ENCODE data around the gene SPATA13. TPM values are rescaled to one million over a fixed set of nuclear protein-coding genes. Genes with fewer than 3 reads are reported as not detected.
A peak's percentile ranks its signal among the peaks of the same experiment; 100 is the strongest.

The SPATA13 gene
- total RNA-seq, 3 donors from 2014 or later: 35.2 to 59.5 (median 35.6) TPM

DNA sequence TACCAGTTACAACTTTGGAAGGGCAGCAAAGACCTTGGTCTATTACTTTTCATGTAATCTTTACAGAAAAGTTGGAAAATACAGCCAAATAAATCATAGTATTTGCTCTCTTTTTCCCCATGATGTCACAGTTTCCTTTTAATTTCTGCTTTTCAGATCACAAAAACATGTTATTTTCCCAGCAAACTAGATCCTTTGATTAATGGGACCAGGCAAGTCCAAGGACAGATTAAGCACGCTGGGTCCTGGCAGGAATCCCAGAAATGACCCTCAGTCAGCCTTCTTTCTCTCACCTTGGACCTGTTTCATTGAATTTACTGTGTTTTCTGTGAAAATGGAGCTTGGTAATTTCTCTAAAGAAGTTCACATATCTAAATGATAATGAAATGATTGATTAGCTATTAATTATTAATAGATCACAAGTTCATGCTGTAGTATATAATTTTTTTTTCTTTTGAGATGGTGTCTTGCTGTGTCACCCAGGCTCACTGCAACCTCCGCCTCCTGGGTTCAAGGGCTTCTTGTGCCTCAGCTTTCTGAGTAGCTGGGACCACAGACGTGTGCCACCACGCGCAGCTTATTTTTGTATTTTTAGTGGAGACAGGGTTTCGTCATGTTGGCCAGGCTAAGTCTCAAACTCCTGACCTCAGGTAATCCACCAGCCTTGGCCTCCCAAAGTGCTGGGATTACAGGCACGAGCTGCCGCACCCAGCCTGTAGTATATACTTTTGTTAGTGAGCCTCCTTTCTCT lies 16.0 kb downstream of the SPATA13 start:
- H3K4me1 ChIP-seq (ENCODE audit: low read depth): peaks cover 13% of the 10 kb centered on the region
- no peak overlapping the region for H3K4me3 ChIP-seq
- no peaks in the 10 kb centered on the region for H3K36me3 ChIP-seq (ENCODE audit: low read depth)
- intact Hi-C loops (cut with DNase I, micrococcal nuclease): no loop called here
- DNase-seq: no peak
- no peak for ATAC-seq
- TF ChIP-seq, protein P1, sequence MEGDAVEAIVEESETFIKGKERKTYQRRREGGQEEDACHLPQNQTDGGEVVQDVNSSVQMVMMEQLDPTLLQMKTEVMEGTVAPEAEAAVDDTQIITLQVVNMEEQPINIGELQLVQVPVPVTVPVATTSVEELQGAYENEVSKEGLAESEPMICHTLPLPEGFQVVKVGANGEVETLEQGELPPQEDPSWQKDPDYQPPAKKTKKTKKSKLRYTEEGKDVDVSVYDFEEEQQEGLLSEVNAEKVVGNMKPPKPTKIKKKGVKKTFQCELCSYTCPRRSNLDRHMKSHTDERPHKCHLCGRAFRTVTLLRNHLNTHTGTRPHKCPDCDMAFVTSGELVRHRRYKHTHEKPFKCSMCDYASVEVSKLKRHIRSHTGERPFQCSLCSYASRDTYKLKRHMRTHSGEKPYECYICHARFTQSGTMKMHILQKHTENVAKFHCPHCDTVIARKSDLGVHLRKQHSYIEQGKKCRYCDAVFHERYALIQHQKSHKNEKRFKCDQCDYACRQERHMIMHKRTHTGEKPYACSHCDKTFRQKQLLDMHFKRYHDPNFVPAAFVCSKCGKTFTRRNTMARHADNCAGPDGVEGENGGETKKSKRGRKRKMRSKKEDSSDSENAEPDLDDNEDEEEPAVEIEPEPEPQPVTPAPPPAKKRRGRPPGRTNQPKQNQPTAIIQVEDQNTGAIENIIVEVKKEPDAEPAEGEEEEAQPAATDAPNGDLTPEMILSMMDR (IDR thresholded peaks at IDR 0.05): no peak
- no peaks in the 10 kb centered on the region for H3K9me3 ChIP-seq

DNA sequence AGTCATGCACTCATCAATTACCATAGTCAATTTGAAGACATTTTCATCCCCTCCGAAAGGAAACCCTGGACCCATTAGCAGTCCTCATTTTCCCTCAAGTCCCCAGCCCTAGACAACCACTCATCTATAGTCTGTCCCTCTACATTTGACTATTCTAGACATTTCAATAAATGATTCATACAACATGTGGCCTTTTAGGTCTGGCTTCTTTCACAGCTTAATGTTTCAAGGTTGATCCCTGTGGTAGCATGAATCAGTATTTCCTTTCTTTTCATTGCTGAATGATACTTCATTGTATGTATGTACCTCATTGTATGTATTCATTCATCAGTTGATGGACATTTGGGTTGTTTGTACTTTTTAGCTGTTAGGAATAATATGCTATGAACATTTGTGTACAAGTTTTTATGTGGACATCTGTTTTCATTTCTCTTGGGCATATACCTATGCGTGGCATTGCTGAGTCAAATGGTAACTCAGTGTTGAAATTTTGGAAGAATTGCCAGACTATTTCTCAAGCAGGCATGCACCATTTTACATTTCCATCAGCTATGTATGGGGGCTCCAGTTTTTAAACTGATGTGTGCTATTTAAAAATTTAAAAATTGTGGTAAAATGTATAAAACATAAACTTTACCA lies 18.4 kb downstream of the SPATA13 start:
- Histone ChIP-seq H3K4me3 (no peak overlapping the region), H3K4me1 (ENCODE audit: low read depth) (peaks cover 25% of the 10 kb centered on the region), H3K9me3 (no peaks in the 10 kb centered on the region), H3K36me3 (ENCODE audit: low read depth) (no peaks in the 10 kb centered on the region)
- ATAC-seq (no peak), DNase-seq (no peak)
- intact Hi-C loops (cut with DNase I, micrococcal nuclease): no loop called here
- TF ChIP-seq, protein P1 (IDR thresholded peaks at IDR 0.05): no peak

DNA sequence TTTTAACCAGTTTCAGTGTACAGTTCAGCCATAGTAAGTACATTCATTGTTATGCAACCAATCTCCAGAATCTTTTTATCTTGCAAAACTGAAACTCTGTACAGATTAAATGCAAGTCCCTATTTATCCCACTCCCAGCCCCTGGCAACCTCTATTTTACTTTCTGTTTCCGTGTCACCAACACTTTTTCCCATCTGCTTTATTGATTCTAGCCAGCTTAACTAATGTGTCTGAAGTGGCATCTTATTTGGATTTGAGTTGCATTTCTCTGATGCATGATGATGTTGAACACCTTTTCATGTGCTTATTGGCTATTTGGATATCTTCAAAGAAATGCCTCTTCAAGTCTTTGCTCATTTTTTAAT lies 18.9 kb downstream of the SPATA13 start:
- Histone ChIP-seq H3K9me3 (no peaks in the 10 kb centered on the region), H3K4me3 (no peak overlapping the region), H3K4me1 (ENCODE audit: low read depth) (peaks cover 25% of the 10 kb centered on the region), H3K36me3 (ENCODE audit: low read depth) (no peaks in the 10 kb centered on the region)
- no peak for DNase-seq
- ATAC-seq: no peak
- TF ChIP-seq, protein P1 (IDR thresholded peaks at IDR 0.05): no peak
- intact Hi-C loops (cut with DNase I, micrococcal nuclease): no loop called here

DNA sequence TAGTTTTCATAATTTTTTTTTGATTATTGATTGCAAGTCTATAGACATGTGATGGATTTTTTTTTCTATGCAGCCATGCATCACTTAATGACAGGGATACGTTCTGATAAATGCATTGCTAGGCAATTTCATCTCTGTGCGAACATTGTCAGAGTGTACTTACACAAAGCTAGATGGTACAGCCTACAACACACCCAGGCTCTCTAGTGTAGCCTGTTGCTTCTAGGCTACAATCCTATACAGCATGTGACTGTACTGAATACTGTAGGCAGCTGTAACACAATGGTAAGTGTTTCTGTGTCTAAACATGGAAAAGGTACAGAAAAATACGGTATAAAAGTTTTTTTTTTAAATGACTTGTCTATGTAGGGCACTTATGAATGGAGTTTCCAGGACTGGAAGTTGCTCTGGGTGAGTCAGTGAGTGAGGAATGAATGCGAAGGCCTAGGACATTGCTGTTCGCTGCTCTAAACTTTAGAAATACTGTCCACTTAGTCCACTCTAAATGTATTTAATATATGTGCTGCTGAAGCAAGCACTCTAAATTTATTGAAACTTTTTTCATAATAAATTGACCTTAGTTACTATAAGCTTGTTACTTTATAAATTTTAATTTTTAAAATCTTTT lies 20.3 kb downstream of the SPATA13 start:
- no peak overlapping the region for H3K4me3 ChIP-seq
- intact Hi-C loops (cut with DNase I, micrococcal nuclease): no loop called here
- no peaks in the 10 kb centered on the region for H3K36me3 ChIP-seq (ENCODE audit: low read depth)
- DNase-seq (no peak), ATAC-seq (no peak)
- TF ChIP-seq, protein P1 (IDR thresholded peaks at IDR 0.05): no peak
- no peaks in the 10 kb centered on the region for H3K9me3 ChIP-seq
- H3K4me1 ChIP-seq (ENCODE audit: low read depth): peaks cover 18% of the 10 kb centered on the region

DNA sequence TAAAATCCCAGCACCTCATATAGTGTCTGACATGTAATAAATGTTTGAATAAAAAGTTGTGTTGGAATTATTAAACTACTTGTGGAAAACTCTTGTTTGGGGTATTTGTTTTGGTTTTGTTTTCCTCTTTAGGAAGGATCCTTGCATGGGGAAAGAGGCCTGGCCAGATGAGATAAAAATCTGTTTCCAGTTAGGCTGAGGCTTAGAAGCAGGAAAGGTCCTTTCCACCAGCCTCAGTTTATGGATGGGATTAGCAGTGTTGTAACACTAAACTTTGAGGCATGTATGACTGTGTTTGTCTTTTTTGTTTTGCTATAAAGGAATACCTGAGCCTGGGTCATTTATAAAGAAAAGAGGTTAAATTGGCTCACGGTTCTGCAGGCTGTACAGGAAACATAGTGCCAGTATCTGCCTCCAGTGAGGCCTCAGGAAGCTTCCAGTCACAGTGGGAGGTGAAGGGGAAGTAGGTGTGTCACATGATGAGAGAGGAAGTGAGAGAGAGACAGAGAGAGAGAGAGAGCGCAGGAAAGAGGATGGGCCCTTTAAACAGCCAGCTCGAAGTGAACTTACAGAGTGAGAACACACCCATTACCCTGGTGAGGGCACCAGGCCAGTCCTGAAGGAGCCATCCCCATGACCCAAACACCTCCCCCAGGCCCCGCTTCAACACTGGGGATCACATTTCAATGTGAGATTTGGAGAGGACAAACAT lies 21.6 kb downstream of the SPATA13 start:
- DNase-seq: no peak
- H3K4me1 ChIP-seq (ENCODE audit: low read depth): peaks cover 12% of the 10 kb centered on the region
- no peaks in the 10 kb centered on the region for H3K36me3 ChIP-seq (ENCODE audit: low read depth)
- TF ChIP-seq, protein P1 (IDR thresholded peaks at IDR 0.05): no peak
- intact Hi-C loops (cut with DNase I, micrococcal nuclease): no loop called here
- no peak overlapping the region for H3K4me3 ChIP-seq
- H3K9me3 ChIP-seq: no peaks in the 10 kb centered on the region
- ATAC-seq: peak; percentile 29

Measured in mucosa of descending colon (tissue), 3 donors.